ENCODE data around the gene KRTAP2-3. TPM values are rescaled to one million over a fixed set of nuclear protein-coding genes. Genes with fewer than 3 reads are reported as not detected.

The KRTAP2-3 gene
- total RNA-seq, 2 experiments from 2014 or later = not detected

DNA sequence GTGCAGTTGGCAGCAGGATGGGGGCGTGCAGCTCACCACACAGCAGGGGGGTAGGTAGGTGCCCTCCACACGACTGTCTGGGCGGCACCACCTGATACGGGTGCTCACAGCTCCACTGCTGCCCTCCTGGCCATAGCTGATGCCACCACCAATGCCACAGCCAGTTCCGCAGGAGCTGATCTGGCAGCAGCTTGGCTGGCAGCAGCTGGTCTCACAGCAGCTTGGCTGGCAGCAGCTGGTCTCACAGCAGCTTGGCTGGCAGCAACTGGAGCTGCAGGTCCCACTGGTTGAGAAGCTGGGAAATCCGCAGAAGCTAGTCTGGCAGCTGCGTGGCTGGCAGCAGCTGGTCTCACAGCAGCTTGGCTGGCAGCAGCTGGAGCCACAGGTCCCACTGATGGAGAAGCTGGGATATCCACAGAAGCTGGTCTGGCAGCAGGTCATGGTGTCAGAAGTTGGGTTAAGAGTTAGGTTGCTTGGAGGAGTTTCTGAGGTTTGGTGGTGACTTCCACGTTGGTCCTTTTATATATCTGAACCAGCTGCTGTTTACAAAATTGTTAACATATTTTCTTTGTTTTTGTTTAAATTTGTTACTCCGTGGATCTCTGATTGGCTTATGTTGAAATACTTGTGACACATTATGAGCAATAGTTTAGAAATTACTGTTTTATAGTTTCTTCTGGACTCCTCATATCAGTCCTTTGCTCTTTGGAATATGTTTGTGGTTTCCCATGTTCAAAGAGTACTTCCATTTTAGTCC, 33.0 kb downstream of the KRTAP2-3 start, which contains the start of gene KRTAP1-5:
KRTAP1-5 (minus strand) TSS at position 494 of the 757 bp plus-strand sequence; CDS start at position 441, 53 bp downstream.
- no peak for TF ChIP-seq CTCF (IDR thresholded peaks at IDR 0.05)
- Mint-ChIP-seq H3K36me3 (ENCODE audit: low read depth) (no peaks in the 10 kb centered on the region), H3K27me3 (peaks cover 17% of the 10 kb centered on the region), H3K27ac (no peak within 1 kb of the TSS), H3K4me3 (no peak within 1 kb of the TSS), H3K9me3 (no peaks in the 10 kb centered on the region), H3K4me1 (ENCODE audit: low read depth) (no peaks in the 10 kb centered on the region)
- CTCF ChIA-PET = no interaction called here
- DNase-seq (no peak), ATAC-seq (no peak)
- POLR2A ChIA-PET = no interaction called here
- intact Hi-C loops (cut with micrococcal nuclease) = no loop called here

- Mint-ChIP-seq H3K36me3 (ENCODE audit: low read depth) (no peaks in the 10 kb centered on the region), H3K4me3 (no peak overlapping the region), H3K27ac (no peak overlapping the region), H3K4me1 (ENCODE audit: low read depth) (no peaks in the 10 kb centered on the region), H3K27me3 (peaks cover 6% of the 10 kb centered on the region), H3K9me3 (no peaks in the 10 kb centered on the region)
- DNase-seq (no peak), ATAC-seq (no peak)
- ChIA-PET POLR2A (no interaction called here), CTCF (no interaction called here)
- intact Hi-C loops (cut with micrococcal nuclease) = no loop called here
- no peak for TF ChIP-seq CTCF (IDR thresholded peaks at IDR 0.05)
Observed at GRCh38 chr17:41024697-41025096, 35.2 kb downstream of the KRTAP2-3 start.

GRCh38 chr17:41020336-41020735, 39.6 kb downstream of the KRTAP2-3 start:
- POLR2A ChIA-PET = no interaction called here
- H3K36me3 Mint-ChIP-seq (ENCODE audit: low read depth) = no peaks in the 10 kb centered on the region
- no peak overlapping the region for H3K4me3 Mint-ChIP-seq
- no peak for ATAC-seq
- CTCF ChIA-PET = interaction anchor here (1.2 kb wide), 1 partner anchor 302 kb away, joined by 4 read pairs; no protein-coding TSS in a partner anchor
- no peaks in the 10 kb centered on the region for H3K9me3 Mint-ChIP-seq
- H3K27ac Mint-ChIP-seq = no peak overlapping the region
- H3K27me3 Mint-ChIP-seq = no peaks in the 10 kb centered on the region
- intact Hi-C loops (cut with micrococcal nuclease) = no loop called here
- H3K4me1 Mint-ChIP-seq (ENCODE audit: low read depth) = no peaks in the 10 kb centered on the region
- TF ChIP-seq CTCF (IDR thresholded peaks at IDR 0.05) = no peak
- DNase-seq = no peak

DNA sequence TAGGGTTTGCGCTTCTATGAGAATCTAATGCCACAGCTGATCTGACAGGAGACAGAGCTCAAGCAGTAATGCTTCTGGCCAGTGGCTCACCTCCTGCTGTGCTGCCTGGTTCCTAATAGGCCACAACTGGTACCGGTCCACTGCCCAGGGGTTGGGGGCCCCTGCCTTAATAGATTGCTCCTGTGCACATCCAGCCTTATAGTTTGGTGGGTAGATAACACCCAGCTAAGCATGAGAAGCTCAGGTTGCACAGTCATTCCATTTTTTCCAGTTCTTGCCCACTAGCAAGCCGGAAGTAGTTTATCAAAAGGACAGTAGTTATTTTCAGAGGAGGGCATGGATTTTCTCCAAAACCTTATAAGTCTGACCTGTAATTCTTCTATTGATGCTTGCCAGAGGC, 40.5 kb downstream of the KRTAP2-3 start:
- Mint-ChIP-seq H3K27ac (no peak overlapping the region), H3K36me3 (ENCODE audit: low read depth) (no peaks in the 10 kb centered on the region), H3K4me1 (ENCODE audit: low read depth) (no peaks in the 10 kb centered on the region), H3K4me3 (no peak overlapping the region), H3K27me3 (no peaks in the 10 kb centered on the region), H3K9me3 (no peaks in the 10 kb centered on the region)
- intact Hi-C loops (cut with micrococcal nuclease) = no loop called here
- TF ChIP-seq CTCF (IDR thresholded peaks at IDR 0.05) = no peak
- ATAC-seq (no peak), DNase-seq (no peak)
- ChIA-PET POLR2A (interaction anchor here (0.6 to 1.0 kb wide), 2 partner anchors 41 to 57 kb away, joined by 3 read pairs; partner anchors contain the start of gene KRTAP2-3), CTCF (no interaction called here)

DNA sequence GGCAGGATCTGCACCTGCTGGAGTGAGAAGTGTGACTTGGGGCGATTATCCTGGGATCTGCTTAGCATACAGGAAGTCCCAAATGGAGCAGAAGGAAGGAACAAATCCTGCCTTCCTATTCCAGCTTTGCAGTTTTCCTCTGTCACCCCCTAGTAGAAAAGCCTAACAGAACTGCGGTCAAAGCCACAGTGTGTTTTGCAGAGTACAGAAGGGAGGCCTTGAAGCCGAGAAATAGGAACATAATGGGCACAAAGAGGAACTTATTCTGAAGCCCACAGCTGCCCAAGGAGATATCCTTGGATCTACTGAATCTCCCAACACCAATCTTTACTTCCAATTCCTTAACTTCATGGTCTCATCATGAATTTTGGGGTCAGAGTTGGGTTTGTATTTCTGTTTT, 41.4 kb downstream of the KRTAP2-3 start:
- no peak overlapping the region for H3K27ac Mint-ChIP-seq
- ChIA-PET CTCF (no interaction called here), POLR2A (no interaction called here)
- H3K36me3 Mint-ChIP-seq (ENCODE audit: low read depth) = no peaks in the 10 kb centered on the region
- intact Hi-C loops (cut with micrococcal nuclease) = no loop called here
- H3K27me3 Mint-ChIP-seq = no peaks in the 10 kb centered on the region
- no peak overlapping the region for H3K4me3 Mint-ChIP-seq
- no peaks in the 10 kb centered on the region for H3K4me1 Mint-ChIP-seq (ENCODE audit: low read depth)
- no peak for ATAC-seq
- DNase-seq = no peak
- TF ChIP-seq CTCF (IDR thresholded peaks at IDR 0.05) = no peak
- H3K9me3 Mint-ChIP-seq = no peaks in the 10 kb centered on the region

Data from activated CD8-positive, alpha-beta T cell treated with anti-CD3 and anti-CD28 coated beads for 36 hours (primary cell).